HG03280 (cell line): ENCODE data around the gene ENTHD1.

Experiments
- ATAC-seq: cut with Tn5 transposase; IDR thresholded peaks from one replicate; pipeline ENCODE4 v1.9.1; 2021; ENCODE audit warnings: mild to moderate bottlenecking, moderate library complexity; ENCODE audit not compliant: unreplicated experiment

ENTHD1 gene

GRCh38 chr22:39800790-39801520 lies 92.6 kb downstream of the ENTHD1 start:
- ATAC-seq: no peak

GRCh38 chr22:39797528-39798147 lies 95.9 kb downstream of the ENTHD1 start:
- ATAC-seq: no peak

- ATAC-seq: no peak
Observed at GRCh38 chr22:39789788-39790187, 103.8 kb downstream of the ENTHD1 start.

- ATAC-seq: no peak
Observed at GRCh38 chr22:39785232-39785631, 108.3 kb downstream of the ENTHD1 start.

- no peak for ATAC-seq
Observed at GRCh38 chr22:39777716-39778454, 115.7 kb downstream of the ENTHD1 start.

DNA sequence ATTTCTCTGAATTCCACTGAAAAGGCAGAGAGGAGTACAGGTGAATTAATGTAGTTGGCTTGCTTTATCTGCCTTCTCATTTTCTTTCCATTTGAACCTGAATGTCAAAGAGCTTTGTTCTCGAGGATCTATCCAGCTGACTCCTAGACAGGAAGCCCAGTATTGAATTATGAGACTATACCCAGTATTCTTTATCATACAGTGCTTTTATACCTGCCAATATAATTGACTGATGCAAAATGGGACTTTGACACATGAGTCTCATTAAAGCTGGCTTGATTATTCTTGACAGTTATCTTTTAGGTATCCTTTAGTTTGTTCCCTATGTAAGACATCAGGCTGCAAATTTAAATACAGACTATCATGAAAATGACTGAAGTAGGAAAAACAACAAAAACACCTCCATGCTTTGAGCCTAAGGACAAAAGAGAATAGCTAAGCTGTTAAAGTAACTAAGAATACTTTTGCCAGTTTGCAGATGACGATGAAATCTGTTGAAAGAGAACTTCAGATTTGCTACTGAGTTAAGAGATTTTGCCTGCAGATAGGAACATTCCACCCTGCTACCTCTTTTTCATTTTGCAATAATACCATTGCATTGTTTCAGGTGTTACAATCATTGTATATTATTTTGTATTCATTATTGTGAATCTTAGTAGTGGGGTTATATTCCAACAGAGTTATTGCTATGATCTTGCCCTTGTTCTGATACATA lies 117.1 kb downstream of the ENTHD1 start:
- no peak for ATAC-seq

GRCh38 chr22:39773976-39774539 lies 119.5 kb downstream of the ENTHD1 start:
- ATAC-seq: no peak

- no peak for ATAC-seq
Observed at GRCh38 chr22:39773503-39773902, 120.1 kb downstream of the ENTHD1 start.

GRCh38 chr22:39771486-39771885 lies 122.1 kb downstream of the ENTHD1 start:
- ATAC-seq: no peak

DNA sequence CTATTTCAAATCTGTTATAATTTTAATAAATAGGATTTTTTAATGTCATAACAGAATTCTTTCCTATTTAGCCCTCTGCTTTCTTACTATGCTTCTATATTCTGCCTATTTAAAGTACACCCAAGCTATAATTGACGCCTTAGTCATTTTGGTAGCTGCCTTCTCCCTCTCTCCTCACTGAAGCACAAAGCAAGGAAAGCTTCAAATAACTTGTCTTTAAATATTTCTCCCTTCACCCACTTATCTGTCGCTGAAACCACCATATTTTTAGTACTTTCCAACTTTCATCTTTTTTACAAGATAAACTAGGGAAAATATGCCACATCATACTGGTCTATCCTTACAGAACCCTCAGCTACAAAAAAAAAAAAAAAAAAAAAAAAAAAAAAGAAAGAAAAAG lies 127.9 kb downstream of the ENTHD1 start:
- no peak for ATAC-seq

GRCh38 chr22:39765046-39765445 lies 128.5 kb downstream of the ENTHD1 start:
- no peak for ATAC-seq

- ATAC-seq: no peak
Observed at GRCh38 chr22:39763276-39763675, 130.3 kb downstream of the ENTHD1 start.

DNA sequence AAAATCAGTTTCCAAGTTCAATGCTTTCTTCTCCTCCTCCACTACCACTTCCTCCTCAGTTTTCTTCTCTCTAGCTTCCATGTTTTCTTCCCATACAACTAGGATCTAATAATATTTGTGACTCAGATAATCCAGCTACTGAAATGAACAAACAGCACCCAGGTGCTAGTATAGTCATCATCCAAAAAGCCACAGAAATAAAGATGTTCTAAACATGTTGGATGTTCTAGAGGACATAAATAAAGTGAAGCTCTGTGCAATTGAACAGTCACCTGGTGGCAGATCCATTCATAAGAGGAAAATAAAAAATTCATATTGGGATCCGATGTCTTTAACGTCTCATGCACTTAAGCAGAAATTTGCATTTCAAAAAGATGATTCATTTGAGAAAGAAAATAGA lies 142.8 kb downstream of the ENTHD1 start:
- no peak for ATAC-seq

- ATAC-seq: no peak
Observed at GRCh38 chr22:39748877-39749276, 144.7 kb downstream of the ENTHD1 start.

DNA sequence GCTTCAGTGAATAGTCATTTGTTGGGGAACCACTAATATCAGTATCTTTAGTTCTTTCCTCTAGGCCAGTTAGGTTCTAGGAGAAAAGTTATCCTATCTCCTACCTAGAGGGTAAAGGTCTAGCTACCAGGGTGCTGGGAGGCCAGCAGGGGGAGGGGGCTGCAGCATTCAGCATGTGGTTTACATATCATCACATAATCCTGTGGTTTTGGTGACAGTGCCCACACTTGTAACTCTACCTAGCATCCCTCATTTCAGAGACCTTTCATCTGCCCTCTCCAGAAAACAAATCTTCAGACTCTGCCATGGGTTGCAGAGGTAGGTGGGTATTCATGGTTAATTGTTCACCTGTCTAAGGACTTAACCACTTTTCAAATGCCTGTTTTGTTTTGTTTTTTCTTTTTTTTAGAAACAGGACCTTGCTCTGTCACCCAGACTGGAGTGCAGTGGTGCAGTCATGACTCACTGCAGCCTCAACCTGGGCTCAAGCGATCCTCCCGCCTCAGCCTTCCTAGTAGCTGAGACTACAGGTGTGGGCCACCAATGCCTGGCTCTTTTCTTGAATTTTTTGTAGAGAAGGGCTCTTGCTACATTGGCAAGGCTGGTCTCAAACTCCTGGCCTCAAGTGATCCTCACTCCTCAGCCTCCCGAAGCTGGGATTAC lies 146.8 kb downstream of the ENTHD1 start:
- no peak for ATAC-seq

GRCh38 chr22:39745789-39746188 lies 147.8 kb downstream of the ENTHD1 start:
- no peak for ATAC-seq

DNA sequence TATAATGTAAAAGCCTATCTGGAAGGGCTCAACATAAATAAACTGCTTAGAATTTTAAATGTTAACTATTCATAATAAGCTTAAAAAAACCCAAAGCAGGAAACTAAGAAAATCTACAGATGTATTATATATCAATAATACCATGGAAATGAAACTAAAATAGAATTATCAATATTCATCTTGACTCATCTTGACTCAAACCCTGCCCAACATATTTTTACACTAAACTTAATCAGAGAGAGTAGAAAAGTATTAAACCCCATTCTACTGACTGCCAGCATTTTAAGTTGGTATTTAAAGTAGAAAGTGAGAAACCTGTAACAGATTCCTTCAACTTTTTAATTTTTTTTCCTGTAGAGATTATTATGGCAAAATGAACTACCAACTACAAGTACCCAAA lies 149.2 kb downstream of the ENTHD1 start:
- no peak for ATAC-seq

DNA sequence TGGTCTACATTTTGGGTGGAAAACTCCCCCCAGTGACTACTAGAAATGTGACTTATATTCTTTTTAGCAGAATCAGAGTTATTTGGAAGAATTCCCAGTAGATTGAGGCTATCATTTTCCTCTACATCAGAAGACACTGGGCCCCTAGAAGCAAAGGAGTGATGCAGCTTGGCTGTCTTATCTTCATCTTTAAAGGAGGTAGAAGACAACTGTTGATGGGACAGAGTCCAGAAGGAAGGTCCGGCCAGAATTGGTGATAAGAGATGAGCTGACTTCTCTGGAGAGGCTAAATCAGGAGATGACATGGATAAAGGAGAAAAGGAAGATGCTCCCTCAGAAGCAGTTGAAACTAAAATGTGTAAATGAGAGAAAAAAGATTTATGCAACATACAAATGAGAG lies 149.6 kb downstream of the ENTHD1 start:
- ATAC-seq: no peak

GRCh38 chr22:39739338-39740027 lies 154.1 kb downstream of the ENTHD1 start:
- ATAC-seq: no peak

- ATAC-seq: no peak
Observed at GRCh38 chr22:39738746-39739145, 154.8 kb downstream of the ENTHD1 start.
